ENCODE data around the gene UGT2B7. TPM values are rescaled to one million over a fixed set of nuclear protein-coding genes. Genes with fewer than 3 reads are reported as not detected.

UGT2B7 gene
- total RNA-seq, 5 donors from 2014 or later (not counting 1 experiment from before 2014, with no cell fraction given), result 0.23 TPM; not detected in 4

DNA sequence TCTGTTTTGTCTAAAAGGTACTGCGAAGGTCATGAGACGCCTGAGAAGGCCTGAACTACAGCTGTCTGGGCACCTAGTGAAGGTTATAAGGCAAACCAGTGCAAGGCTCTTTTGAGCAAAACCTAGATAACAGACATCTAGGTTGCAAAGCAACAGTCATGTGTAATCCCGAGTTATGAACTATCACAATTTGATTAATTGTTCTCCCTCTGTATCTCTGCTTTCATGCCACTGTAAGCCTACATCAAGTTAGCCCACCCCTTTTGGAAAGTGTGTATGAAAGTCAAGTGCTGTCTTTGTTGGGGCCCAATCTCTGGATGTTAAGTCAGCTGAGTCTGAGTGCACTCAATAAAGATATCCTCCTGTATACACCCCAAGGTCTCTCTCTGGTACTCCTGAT lies 31.9 kb upstream of the UGT2B7 start:
- no peaks in the 10 kb centered on the region for H3K36me3 ChIP-seq (ENCODE audit: control insufficient read depth in 2 of 2, extremely low read depth in 1 of 2, insufficient read depth in 1 of 2, low read length in 1 of 2)
- ChIA-PET CTCF (no interaction called here), POLR2A (no interaction called here)
- no peaks in the 10 kb centered on the region for H3K9me3 ChIP-seq
- H3K4me1 ChIP-seq (ENCODE audit: control insufficient read depth in 1 of 2, extremely low read depth in 1 of 2, insufficient read depth in 2 of 2, low read length in 2 of 2), result no peaks in the 10 kb centered on the region
- H3K4me3 Mint-ChIP-seq, result no peak overlapping the region
- no peaks in the 10 kb centered on the region for H3K4me1 Mint-ChIP-seq
- H3K27me3 ChIP-seq (replicated peaks in 1 of 2; ENCODE audit: control insufficient read depth in 2 of 2, extremely low read depth in 1 of 2, insufficient read depth in 2 of 2, low read length in 1 of 2), result no peaks in the 10 kb centered on the region
- H3K27me3 Mint-ChIP-seq, result no peaks in the 10 kb centered on the region
- no peak overlapping the region for H3K27ac Mint-ChIP-seq
- H3K27ac ChIP-seq (ENCODE audit: low read length), result no peak overlapping the region
- no peak overlapping the region for H3K4me3 ChIP-seq (ENCODE audit: control insufficient read depth in 1 of 2, extremely low read depth in 1 of 2, low read length in 1 of 2)
- no peaks in the 10 kb centered on the region for H3K36me3 Mint-ChIP-seq
- H3K9me3 Mint-ChIP-seq, result no peaks in the 10 kb centered on the region
- no peak for DNase-seq
- 85% methylated on average over 2 of the region's 3 CpGs for WGBS (ENCODE audit: insufficient coverage)
- no peak for ATAC-seq (replicated peaks in 1 of 4)

- no peaks in the 10 kb centered on the region for H3K27me3 ChIP-seq (replicated peaks in 1 of 2; ENCODE audit: control insufficient read depth in 2 of 2, extremely low read depth in 1 of 2, insufficient read depth in 2 of 2, low read length in 1 of 2)
- POLR2A ChIA-PET, result no interaction called here
- Mint-ChIP-seq H3K27ac (no peak overlapping the region), H3K27me3 (no peaks in the 10 kb centered on the region), H3K36me3 (no peaks in the 10 kb centered on the region), H3K4me3 (no peak overlapping the region), H3K9me3 (no peaks in the 10 kb centered on the region), H3K4me1 (no peaks in the 10 kb centered on the region)
- H3K27ac ChIP-seq (ENCODE audit: low read length), result no peak overlapping the region
- no peak for DNase-seq
- H3K4me1 ChIP-seq (ENCODE audit: control insufficient read depth in 1 of 2, extremely low read depth in 1 of 2, insufficient read depth in 2 of 2, low read length in 2 of 2), result no peaks in the 10 kb centered on the region
- ATAC-seq (replicated peaks in 1 of 4), result no peak
- H3K9me3 ChIP-seq, result no peaks in the 10 kb centered on the region
- no peak overlapping the region for H3K4me3 ChIP-seq (ENCODE audit: control insufficient read depth in 1 of 2, extremely low read depth in 1 of 2, low read length in 1 of 2)
- H3K36me3 ChIP-seq (ENCODE audit: control insufficient read depth in 2 of 2, extremely low read depth in 1 of 2, insufficient read depth in 1 of 2, low read length in 1 of 2), result no peaks in the 10 kb centered on the region
- CTCF ChIA-PET, result no interaction called here
Observed at GRCh38 chr4:69066945-69067344, 29.3 kb upstream of the UGT2B7 start.

GRCh38 chr4:69069085-69069484 lies 27.2 kb upstream of the UGT2B7 start:
- H3K4me3 Mint-ChIP-seq, result no peak overlapping the region
- H3K27ac ChIP-seq (ENCODE audit: low read length), result no peak overlapping the region
- no peak overlapping the region for H3K27ac Mint-ChIP-seq
- H3K9me3 ChIP-seq, result no peaks in the 10 kb centered on the region
- POLR2A ChIA-PET, result no interaction called here
- no peaks in the 10 kb centered on the region for H3K36me3 ChIP-seq (ENCODE audit: control insufficient read depth in 2 of 2, extremely low read depth in 1 of 2, insufficient read depth in 1 of 2, low read length in 1 of 2)
- no peaks in the 10 kb centered on the region for H3K4me1 ChIP-seq (ENCODE audit: control insufficient read depth in 1 of 2, extremely low read depth in 1 of 2, insufficient read depth in 2 of 2, low read length in 2 of 2)
- ATAC-seq (replicated peaks in 1 of 4) (no peak), DNase-seq (no peak)
- WGBS (ENCODE audit: insufficient coverage), result no CpG with 5 or more reads among the region's 2 CpGs
- no peaks in the 10 kb centered on the region for H3K27me3 ChIP-seq (replicated peaks in 1 of 2; ENCODE audit: control insufficient read depth in 2 of 2, extremely low read depth in 1 of 2, insufficient read depth in 2 of 2, low read length in 1 of 2)
- no peaks in the 10 kb centered on the region for H3K4me1 Mint-ChIP-seq
- no peaks in the 10 kb centered on the region for H3K36me3 Mint-ChIP-seq
- H3K9me3 Mint-ChIP-seq, result no peaks in the 10 kb centered on the region
- no peaks in the 10 kb centered on the region for H3K27me3 Mint-ChIP-seq
- CTCF ChIA-PET, result no interaction called here
- H3K4me3 ChIP-seq (ENCODE audit: control insufficient read depth in 1 of 2, extremely low read depth in 1 of 2, low read length in 1 of 2), result no peak overlapping the region

GRCh38 chr4:69070590-69070989 lies 25.7 kb upstream of the UGT2B7 start:
- Histone ChIP-seq H3K36me3 (ENCODE audit: control insufficient read depth in 2 of 2, extremely low read depth in 1 of 2, insufficient read depth in 1 of 2, low read length in 1 of 2) (no peaks in the 10 kb centered on the region), H3K4me1 (ENCODE audit: control insufficient read depth in 1 of 2, extremely low read depth in 1 of 2, insufficient read depth in 2 of 2, low read length in 2 of 2) (no peaks in the 10 kb centered on the region), H3K4me3 (ENCODE audit: control insufficient read depth in 1 of 2, extremely low read depth in 1 of 2, low read length in 1 of 2) (no peak overlapping the region), H3K27ac (ENCODE audit: low read length) (no peak overlapping the region), H3K9me3 (no peaks in the 10 kb centered on the region), H3K27me3 (replicated peaks in 1 of 2; ENCODE audit: control insufficient read depth in 2 of 2, extremely low read depth in 1 of 2, insufficient read depth in 2 of 2, low read length in 1 of 2) (no peaks in the 10 kb centered on the region)
- Mint-ChIP-seq H3K27ac (no peak overlapping the region), H3K27me3 (no peaks in the 10 kb centered on the region), H3K4me3 (no peak overlapping the region), H3K9me3 (peaks cover 0 to 3% (median 0%) of the 10 kb centered on the region in 3 donors), H3K4me1 (no peaks in the 10 kb centered on the region), H3K36me3 (no peaks in the 10 kb centered on the region)
- DNase-seq, result no peak
- CTCF ChIA-PET, result no interaction called here
- ATAC-seq (replicated peaks in 1 of 4), result no peak
- POLR2A ChIA-PET, result no interaction called here
- no CpG with 5 or more reads among the region's 2 CpGs for WGBS (ENCODE audit: insufficient coverage)

DNA sequence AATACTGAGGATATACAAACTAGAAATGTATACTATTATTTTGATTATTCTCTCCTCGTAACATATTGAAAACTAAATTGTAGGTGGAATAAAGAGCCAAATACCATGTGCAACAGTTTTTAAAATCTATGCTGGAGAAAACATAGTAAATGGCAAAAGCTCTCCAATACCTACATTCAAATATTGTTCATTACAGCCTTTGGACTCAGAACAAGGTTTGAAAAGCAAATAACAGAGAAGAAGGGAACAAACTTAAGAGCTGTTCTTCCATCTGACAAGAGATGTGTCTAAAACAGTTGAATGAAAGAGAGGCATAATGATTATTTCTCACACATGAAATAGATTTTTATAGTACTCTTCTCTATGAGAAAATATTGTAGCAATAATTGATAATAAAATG lies 25.0 kb upstream of the UGT2B7 start:
- Mint-ChIP-seq H3K4me1 (no peaks in the 10 kb centered on the region), H3K9me3 (peaks cover 0 to 3% (median 0%) of the 10 kb centered on the region in 3 donors), H3K4me3 (no peak overlapping the region), H3K27me3 (no peaks in the 10 kb centered on the region), H3K36me3 (no peaks in the 10 kb centered on the region), H3K27ac (no peak overlapping the region)
- no peak overlapping the region for H3K27ac ChIP-seq (ENCODE audit: low read length)
- H3K36me3 ChIP-seq (ENCODE audit: control insufficient read depth in 2 of 2, extremely low read depth in 1 of 2, insufficient read depth in 1 of 2, low read length in 1 of 2), result no peaks in the 10 kb centered on the region
- H3K4me3 ChIP-seq (ENCODE audit: control insufficient read depth in 1 of 2, extremely low read depth in 1 of 2, low read length in 1 of 2), result no peak overlapping the region
- no peaks in the 10 kb centered on the region for H3K9me3 ChIP-seq
- ChIA-PET CTCF (no interaction called here), POLR2A (no interaction called here)
- no peaks in the 10 kb centered on the region for H3K27me3 ChIP-seq (replicated peaks in 1 of 2; ENCODE audit: control insufficient read depth in 2 of 2, extremely low read depth in 1 of 2, insufficient read depth in 2 of 2, low read length in 1 of 2)
- no peak for ATAC-seq (replicated peaks in 1 of 4)
- DNase-seq, result no peak
- no CpG with 5 or more reads among the region's 1 CpG for WGBS (ENCODE audit: insufficient coverage)
- no peaks in the 10 kb centered on the region for H3K4me1 ChIP-seq (ENCODE audit: control insufficient read depth in 1 of 2, extremely low read depth in 1 of 2, insufficient read depth in 2 of 2, low read length in 2 of 2)

DNA sequence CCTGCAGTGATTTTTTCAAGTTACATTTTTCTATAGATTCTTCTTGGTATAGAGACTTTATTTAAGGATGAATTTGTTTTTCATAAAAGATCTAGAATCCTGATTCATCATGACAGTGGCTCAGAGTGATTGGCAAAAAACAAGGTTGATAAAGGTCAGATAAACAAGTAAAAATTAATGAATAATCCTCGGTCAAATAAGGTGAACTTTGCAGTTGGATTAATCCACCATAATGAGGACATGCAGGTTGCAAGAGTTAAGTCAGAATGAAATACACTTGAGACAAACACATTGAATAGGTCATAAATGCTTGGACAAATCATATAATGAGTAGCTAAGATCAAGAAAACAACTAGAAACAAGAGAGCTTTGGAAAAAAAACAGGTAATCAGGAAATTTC lies 22.9 kb upstream of the UGT2B7 start:
- WGBS (ENCODE audit: insufficient coverage), result 71% methylated on average over 1 of the region's 1 CpG
- no peak overlapping the region for H3K4me3 Mint-ChIP-seq
- H3K27me3 Mint-ChIP-seq, result no peaks in the 10 kb centered on the region
- peaks cover 0 to 3% (median 0%) of the 10 kb centered on the region in 3 donors for H3K9me3 Mint-ChIP-seq
- no peaks in the 10 kb centered on the region for H3K4me1 Mint-ChIP-seq
- no peaks in the 10 kb centered on the region for H3K36me3 Mint-ChIP-seq
- no peaks in the 10 kb centered on the region for H3K4me1 ChIP-seq (ENCODE audit: control insufficient read depth in 1 of 2, extremely low read depth in 1 of 2, insufficient read depth in 2 of 2, low read length in 2 of 2)
- H3K27ac Mint-ChIP-seq, result no peak overlapping the region
- no peak for ATAC-seq (replicated peaks in 1 of 4)
- no peak overlapping the region for H3K4me3 ChIP-seq (ENCODE audit: control insufficient read depth in 1 of 2, extremely low read depth in 1 of 2, low read length in 1 of 2)
- ChIA-PET CTCF (no interaction called here), POLR2A (no interaction called here)
- no peak for DNase-seq
- H3K27me3 ChIP-seq (replicated peaks in 1 of 2; ENCODE audit: control insufficient read depth in 2 of 2, extremely low read depth in 1 of 2, insufficient read depth in 2 of 2, low read length in 1 of 2), result no peaks in the 10 kb centered on the region
- H3K36me3 ChIP-seq (ENCODE audit: control insufficient read depth in 2 of 2, extremely low read depth in 1 of 2, insufficient read depth in 1 of 2, low read length in 1 of 2), result no peaks in the 10 kb centered on the region
- H3K9me3 ChIP-seq, result no peaks in the 10 kb centered on the region
- no peak overlapping the region for H3K27ac ChIP-seq (ENCODE audit: low read length)

DNA sequence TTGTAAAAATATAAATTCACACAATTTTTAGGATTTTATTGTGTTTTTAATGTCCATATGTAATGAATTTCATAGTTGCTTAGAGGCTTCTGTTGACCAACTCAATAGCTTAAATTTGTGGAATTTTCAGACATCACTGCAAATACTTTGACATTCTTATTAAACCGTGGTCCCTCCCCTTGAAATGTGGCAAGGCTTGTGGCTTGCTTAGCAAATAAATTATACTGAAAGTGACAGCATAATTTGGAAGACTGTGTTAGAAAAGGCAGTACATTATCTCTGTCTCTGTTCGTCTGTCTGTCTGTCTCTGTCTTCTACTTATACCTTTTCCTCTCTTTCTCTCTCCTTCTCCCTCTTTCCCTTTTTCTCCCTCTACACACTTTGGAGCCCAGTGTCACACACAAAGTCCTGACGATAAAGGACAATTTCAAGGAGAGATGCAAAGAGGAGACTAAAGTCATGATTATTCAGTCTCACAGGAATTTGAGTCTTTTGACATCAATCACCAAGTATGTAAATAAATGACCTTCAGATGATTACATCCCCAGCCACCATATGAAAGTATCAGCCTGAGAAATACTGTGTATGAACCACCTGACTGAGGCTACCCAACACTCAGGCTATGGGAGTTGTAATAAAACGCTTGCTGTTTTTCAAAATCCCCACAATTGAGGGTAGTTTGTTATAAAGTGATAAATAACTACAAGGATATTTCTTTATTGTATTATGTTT lies 21.0 kb upstream of the UGT2B7 start:
- no peaks in the 10 kb centered on the region for H3K27me3 ChIP-seq (replicated peaks in 1 of 2; ENCODE audit: control insufficient read depth in 2 of 2, extremely low read depth in 1 of 2, insufficient read depth in 2 of 2, low read length in 1 of 2)
- no peaks in the 10 kb centered on the region for H3K9me3 ChIP-seq
- POLR2A ChIA-PET, result no interaction called here
- no peak overlapping the region for H3K4me3 Mint-ChIP-seq
- H3K36me3 Mint-ChIP-seq, result no peaks in the 10 kb centered on the region
- no CpG with 5 or more reads among the region's 4 CpGs for WGBS (ENCODE audit: insufficient coverage)
- DNase-seq (no peak), ATAC-seq (replicated peaks in 1 of 4) (no peak)
- H3K27ac Mint-ChIP-seq, result no peak overlapping the region
- no peaks in the 10 kb centered on the region for H3K27me3 Mint-ChIP-seq
- no peak overlapping the region for H3K4me3 ChIP-seq (ENCODE audit: control insufficient read depth in 1 of 2, extremely low read depth in 1 of 2, low read length in 1 of 2)
- no peaks in the 10 kb centered on the region for H3K4me1 Mint-ChIP-seq
- H3K27ac ChIP-seq (ENCODE audit: low read length), result no peak overlapping the region
- no peaks in the 10 kb centered on the region for H3K4me1 ChIP-seq (ENCODE audit: control insufficient read depth in 1 of 2, extremely low read depth in 1 of 2, insufficient read depth in 2 of 2, low read length in 2 of 2)
- H3K36me3 ChIP-seq (ENCODE audit: control insufficient read depth in 2 of 2, extremely low read depth in 1 of 2, insufficient read depth in 1 of 2, low read length in 1 of 2), result no peaks in the 10 kb centered on the region
- CTCF ChIA-PET, result no interaction called here
- peaks cover 0 to 3% (median 0%) of the 10 kb centered on the region in 3 donors for H3K9me3 Mint-ChIP-seq
